Measurements from ENCODE around the gene CMSS1. TPM values are rescaled to one million over a fixed set of nuclear protein-coding genes. Genes with fewer than 3 reads are reported as not detected.

The CMSS1 gene
- total and polyA plus RNA-seq, 2 of the 13 experiments (the other 11 are each of a cell fraction or from before 2014, with no cell fraction given): 6.4 to 48.7 TPM

DNA sequence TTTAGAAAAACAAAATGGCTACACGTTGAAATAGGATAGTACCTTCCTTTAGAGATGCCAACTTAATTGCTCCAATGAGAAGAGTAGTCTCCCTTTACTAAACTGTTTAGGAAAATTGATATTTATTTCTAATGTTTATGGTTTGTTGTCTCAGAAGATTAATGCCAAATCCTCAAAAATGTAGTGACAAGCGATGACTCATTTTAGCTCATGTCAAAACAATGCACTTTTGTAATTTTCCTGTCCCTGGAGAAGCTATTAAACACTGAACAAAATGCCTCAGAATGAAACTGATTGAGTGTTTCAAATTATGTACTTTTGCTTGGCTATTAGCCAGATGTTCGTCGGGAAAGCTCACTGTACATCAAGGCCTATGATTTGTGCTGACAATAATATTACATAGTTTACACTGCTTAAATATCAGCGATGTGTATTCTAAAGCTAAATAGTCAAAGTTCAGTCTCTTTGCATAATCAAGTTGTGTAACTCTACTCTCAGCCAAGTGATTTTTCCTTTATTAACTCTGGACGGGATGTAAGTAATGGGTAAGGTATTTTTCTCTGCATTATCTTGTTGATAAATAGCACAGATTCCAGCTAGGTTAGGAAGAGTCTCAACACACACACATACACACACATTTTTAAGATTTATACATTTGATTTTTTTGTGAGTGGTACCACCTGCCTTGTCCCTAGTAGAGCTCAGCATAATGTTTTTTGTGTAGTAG lies 83.7 kb downstream of the CMSS1 start (continued):
- TF ChIP-seq ZNF562 (CRISPR knock-in tag; IDR thresholded peaks at IDR 0.05; ENCODE audit: borderline replicate concordance) (no peak), SALL2 (CRISPR knock-in tag; IDR thresholded peaks at IDR 0.05) (peak; percentile 28; the same call in 1 of the 2 replicates), FOXA3 (CRISPR knock-in tag; IDR thresholded peaks at IDR 0.05) (peak; percentile 88), CCAR2 (optimal IDR thresholded peaks at IDR 0.05; ENCODE audit: low read depth, low read length) (no peak), STAT5B (CRISPR knock-in tag; IDR thresholded peaks at IDR 0.05) (no peak), PHF21A (CRISPR knock-in tag; IDR thresholded peaks at IDR 0.05) (peak; percentile 79), KDM1A (CRISPR knock-in tag; IDR thresholded peaks at IDR 0.05) (no peak), U2AF1 (optimal IDR thresholded peaks at IDR 0.05; ENCODE audit: low read depth, low read length) (no peak), ADNP (CRISPR knock-in tag; IDR thresholded peaks at IDR 0.05) (no peak), TCF7 (IDR thresholded peaks at IDR 0.05; ENCODE audit: low read depth) (peak; percentile 79)
- TF ChIP-seq, protein P1, sequence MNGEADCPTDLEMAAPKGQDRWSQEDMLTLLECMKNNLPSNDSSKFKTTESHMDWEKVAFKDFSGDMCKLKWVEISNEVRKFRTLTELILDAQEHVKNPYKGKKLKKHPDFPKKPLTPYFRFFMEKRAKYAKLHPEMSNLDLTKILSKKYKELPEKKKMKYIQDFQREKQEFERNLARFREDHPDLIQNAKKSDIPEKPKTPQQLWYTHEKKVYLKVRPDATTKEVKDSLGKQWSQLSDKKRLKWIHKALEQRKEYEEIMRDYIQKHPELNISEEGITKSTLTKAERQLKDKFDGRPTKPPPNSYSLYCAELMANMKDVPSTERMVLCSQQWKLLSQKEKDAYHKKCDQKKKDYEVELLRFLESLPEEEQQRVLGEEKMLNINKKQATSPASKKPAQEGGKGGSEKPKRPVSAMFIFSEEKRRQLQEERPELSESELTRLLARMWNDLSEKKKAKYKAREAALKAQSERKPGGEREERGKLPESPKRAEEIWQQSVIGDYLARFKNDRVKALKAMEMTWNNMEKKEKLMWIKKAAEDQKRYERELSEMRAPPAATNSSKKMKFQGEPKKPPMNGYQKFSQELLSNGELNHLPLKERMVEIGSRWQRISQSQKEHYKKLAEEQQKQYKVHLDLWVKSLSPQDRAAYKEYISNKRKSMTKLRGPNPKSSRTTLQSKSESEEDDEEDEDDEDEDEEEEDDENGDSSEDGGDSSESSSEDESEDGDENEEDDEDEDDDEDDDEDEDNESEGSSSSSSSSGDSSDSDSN (CRISPR knock-in tag; IDR thresholded peaks at IDR 0.05): no peak
- TF ChIP-seq, protein P2, sequence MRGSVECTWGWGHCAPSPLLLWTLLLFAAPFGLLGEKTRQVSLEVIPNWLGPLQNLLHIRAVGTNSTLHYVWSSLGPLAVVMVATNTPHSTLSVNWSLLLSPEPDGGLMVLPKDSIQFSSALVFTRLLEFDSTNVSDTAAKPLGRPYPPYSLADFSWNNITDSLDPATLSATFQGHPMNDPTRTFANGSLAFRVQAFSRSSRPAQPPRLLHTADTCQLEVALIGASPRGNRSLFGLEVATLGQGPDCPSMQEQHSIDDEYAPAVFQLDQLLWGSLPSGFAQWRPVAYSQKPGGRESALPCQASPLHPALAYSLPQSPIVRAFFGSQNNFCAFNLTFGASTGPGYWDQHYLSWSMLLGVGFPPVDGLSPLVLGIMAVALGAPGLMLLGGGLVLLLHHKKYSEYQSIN (CRISPR knock-in tag; IDR thresholded peaks at IDR 0.05; ENCODE audit: borderline replicate concordance): no peak
- TF ChIP-seq, protein P3, sequence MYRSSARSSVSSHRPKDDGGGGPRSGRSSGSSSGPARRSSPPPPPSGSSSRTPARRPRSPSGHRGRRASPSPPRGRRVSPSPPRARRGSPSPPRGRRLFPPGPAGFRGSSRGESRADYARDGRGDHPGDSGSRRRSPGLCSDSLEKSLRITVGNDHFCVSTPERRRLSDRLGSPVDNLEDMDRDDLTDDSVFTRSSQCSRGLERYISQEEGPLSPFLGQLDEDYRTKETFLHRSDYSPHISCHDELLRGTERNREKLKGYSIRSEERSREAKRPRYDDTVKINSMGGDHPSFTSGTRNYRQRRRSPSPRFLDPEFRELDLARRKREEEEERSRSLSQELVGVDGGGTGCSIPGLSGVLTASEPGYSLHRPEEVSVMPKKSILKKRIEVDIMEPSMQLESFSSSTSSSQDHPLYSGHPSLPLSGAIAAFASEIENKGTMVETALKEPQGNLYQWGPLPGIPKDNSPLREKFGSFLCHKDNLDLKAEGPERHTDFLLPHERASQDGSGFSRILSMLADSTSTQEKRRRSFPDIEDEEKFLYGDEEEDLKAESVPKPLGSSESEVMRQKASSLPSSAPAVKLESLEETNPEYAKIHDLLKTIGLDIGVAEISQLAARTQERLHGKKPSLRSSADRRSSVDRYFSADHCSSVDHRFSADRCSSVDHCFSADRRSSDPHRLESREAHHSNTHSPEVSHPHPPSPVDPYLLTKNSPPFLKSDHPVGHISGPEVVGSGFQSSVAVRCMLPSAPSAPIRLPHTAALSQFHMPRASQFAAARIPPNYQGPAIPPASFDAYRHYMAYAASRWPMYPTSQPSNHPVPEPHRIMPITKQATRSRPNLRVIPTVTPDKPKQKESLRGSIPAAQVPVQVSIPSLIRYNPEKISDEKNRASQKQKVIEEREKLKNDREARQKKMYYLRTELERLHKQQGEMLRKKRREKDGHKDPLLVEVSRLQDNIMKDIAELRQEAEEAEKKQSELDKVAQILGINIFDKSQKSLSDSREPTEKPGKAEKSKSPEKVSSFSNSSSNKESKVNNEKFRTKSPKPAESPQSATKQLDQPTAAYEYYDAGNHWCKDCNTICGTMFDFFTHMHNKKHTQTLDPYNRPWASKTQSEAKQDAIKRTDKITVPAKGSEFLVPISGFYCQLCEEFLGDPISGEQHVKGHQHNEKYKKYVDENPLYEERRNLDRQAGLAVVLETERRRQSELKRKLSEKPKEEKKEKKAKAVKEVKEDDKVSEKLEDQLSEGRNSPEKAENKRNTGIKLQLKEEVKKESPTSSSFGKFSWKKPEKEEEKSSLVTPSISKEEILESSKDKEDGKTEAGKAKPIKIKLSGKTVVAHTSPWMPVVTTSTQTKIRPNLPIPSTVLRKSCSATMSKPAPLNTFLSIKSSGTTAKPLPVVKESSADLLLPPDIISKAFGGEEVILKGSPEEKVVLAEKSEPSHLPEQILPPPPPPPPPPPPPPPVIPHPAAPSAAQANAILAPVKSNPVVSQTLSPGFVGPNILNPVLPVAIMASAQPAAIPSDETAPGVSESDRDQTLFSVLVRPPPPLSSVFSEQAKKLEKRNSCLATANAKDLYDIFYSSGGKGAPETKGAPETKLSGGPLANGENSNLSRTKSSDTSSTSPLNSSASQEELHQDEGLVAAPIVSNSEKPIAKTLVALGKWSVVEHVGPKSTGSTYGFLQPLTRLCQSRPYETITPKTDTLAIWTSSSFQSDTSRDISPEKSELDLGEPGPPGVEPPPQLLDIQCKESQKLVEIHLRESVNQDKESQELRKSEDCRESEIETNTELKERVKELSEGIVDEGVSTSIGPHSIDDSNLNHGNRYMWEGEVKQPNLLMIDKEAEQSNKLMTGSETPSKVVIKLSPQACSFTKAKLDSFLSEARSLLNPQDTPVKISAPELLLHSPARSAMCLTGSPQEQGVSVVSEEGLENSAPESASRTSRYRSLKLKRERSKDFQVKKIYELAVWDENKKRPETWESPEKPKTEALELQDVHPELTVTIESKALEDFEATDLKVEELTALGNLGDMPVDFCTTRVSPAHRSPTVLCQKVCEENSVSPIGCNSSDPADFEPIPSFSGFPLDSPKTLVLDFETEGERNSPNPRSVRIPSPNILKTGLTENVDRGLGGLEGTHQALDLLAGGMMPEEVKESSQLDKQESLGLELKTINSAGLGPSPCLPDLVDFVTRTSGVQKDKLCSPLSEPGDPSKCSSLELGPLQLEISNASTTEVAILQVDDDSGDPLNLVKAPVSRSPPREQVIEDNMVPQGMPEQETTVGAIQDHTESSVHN (CRISPR knock-in tag; IDR thresholded peaks at IDR 0.05): no peak
- TF ChIP-seq, protein P4, sequence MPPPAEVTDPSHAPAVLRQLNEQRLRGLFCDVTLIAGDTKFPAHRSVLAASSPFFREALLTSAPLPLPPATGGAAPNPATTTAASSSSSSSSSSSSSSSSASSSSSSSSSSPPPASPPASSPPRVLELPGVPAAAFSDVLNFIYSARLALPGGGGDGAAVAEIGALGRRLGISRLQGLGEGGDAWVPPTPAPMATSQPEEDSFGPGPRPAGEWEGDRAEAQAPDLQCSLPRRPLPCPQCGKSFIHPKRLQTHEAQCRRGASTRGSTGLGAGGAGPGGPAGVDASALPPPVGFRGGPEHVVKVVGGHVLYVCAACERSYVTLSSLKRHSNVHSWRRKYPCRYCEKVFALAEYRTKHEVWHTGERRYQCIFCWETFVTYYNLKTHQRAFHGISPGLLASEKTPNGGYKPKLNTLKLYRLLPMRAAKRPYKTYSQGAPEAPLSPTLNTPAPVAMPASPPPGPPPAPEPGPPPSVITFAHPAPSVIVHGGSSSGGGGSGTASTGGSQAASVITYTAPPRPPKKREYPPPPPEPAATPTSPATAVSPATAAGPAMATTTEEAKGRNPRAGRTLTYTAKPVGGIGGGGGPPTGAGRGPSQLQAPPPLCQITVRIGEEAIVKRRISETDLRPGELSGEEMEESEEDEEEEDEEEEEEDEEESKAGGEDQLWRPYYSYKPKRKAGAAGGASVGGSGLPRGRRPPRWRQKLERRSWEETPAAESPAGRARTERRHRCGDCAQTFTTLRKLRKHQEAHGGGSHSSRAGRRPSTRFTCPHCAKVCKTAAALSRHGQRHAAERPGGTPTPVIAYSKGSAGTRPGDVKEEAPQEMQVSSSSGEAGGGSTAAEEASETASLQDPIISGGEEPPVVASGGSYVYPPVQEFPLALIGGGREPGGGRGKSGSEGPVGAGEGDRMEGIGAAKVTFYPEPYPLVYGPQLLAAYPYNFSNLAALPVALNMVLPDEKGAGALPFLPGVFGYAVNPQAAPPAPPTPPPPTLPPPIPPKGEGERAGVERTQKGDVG (CRISPR knock-in tag; IDR thresholded peaks at IDR 0.05; ENCODE audit: borderline replicate concordance): no peak

All from HepG2 (cell line).